ENCODE results near the gene NMT2.
"Not testable (repeated sequence)": the region's sequence is repeated elsewhere in the genome, so short reads cannot be mapped to it uniquely, and the experiment has no call there.

The NMT2 gene

DNA sequence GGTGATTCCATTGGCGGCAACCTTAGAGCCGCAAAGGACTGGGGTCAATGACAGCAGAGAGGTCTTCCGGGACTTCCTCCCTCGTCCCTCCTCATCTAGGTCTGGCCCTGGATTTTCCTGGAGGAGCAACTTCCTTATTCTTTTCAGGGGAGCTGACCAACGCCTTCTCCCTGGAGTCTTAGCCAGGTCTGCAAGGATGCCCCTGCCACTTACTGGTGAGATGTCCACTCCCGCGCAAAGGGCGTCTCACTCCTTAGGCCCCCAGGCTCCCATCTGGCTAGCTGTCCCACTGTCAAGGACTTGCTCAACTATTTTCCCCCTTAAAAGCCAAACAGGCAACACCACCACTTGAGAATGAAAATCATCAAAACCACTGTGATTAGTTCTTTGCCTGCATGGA is 42.0 kb upstream of the NMT2 start:
- Histone ChIP-seq H3K27ac (no peak overlapping the region), H3K36me3 (peaks cover 0 to 12% (median 10%) of the 10 kb centered on the region in 3 donors), H3K4me1 (no peaks in the 10 kb centered on the region), H3K9me3 (no peaks in the 10 kb centered on the region), H3K27me3 (no peaks in the 10 kb centered on the region), H3K4me3 (no peak overlapping the region)
- DNase-seq, result no peak
- TF ChIP-seq, protein P1, sequence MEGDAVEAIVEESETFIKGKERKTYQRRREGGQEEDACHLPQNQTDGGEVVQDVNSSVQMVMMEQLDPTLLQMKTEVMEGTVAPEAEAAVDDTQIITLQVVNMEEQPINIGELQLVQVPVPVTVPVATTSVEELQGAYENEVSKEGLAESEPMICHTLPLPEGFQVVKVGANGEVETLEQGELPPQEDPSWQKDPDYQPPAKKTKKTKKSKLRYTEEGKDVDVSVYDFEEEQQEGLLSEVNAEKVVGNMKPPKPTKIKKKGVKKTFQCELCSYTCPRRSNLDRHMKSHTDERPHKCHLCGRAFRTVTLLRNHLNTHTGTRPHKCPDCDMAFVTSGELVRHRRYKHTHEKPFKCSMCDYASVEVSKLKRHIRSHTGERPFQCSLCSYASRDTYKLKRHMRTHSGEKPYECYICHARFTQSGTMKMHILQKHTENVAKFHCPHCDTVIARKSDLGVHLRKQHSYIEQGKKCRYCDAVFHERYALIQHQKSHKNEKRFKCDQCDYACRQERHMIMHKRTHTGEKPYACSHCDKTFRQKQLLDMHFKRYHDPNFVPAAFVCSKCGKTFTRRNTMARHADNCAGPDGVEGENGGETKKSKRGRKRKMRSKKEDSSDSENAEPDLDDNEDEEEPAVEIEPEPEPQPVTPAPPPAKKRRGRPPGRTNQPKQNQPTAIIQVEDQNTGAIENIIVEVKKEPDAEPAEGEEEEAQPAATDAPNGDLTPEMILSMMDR (IDR thresholded peaks at IDR 0.05), result no peak
- intact Hi-C loops (cut with DNase I; ENCODE audit: low total_unique reads), result loop anchor here (10.0 kb wide), 1 partner anchor 164 kb away; the partner anchor contains the start of gene FAM171A1

DNA sequence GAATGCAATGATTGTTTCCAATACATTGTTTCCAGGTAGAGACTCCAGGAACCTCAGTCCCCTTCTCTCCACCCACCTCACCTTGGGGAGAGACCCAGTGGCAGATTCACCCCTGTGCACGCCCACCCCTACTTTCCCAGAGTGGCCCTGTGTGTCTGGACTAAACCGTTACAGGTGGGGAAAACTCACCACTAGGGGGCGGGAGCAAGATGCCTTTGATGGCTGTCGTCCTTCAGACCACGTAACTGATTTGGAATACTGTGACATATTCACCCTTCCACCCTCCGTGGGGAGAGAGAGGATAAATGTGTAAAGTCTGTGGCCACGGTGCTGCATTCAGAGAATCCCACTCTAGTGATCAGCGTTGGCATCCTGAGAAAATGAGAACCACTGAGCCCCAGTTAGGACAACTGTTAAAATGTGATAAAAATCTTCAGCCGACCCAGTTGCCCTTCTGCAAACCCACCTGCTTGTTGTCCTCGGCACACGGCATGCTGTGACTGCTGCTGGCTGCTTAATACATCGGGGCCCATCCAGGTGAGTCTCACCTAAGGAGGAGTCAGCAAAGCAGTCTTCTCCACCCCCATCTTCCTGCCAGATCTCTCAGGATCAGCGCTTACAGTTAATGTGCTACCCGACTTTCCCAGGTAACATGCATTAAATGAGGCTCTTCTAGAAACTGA is 41.5 kb upstream of the NMT2 start:
- TF ChIP-seq, protein P1 (IDR thresholded peaks at IDR 0.05), result peak; percentile 74 to 82
- DNase-seq, result peak; percentile 79 to 82
- intact Hi-C loops (cut with DNase I; ENCODE audit: low total_unique reads), result loop anchor here (10.0 kb wide), 1 partner anchor 165 kb away; the partner anchor contains the start of gene FAM171A1
- no peaks in the 10 kb centered on the region for H3K27me3 ChIP-seq
- H3K9me3 ChIP-seq, result no peaks in the 10 kb centered on the region
- no peaks in the 10 kb centered on the region for H3K4me1 ChIP-seq
- no peak overlapping the region for H3K27ac ChIP-seq
- peaks cover 0 to 12% (median 10%) of the 10 kb centered on the region in 3 donors for H3K36me3 ChIP-seq
- H3K4me3 ChIP-seq, result no peak overlapping the region

DNA sequence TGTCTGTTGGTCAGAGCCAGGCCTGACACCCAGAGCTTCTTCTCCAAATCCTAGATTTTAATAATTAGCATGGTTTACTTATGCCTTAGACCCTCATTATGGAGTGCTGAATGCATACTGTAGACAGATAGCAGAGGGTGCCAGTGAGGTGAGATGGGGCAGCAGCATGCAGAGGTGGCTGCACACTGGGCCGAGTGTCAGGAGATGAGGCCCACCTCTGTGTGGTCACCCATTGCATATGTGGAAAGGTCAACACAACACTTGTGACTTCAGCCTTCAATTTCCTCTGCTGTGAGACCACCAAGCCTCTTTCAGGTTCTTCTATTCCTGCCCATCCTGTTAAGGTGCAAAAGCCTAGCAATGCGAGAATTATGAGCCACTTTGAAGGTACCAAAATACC is 39.7 kb upstream of the NMT2 start:
- Histone ChIP-seq H3K9me3 (no peaks in the 10 kb centered on the region), H3K4me1 (no peaks in the 10 kb centered on the region), H3K36me3 (peaks cover 0 to under 1% (median 0%) of the 10 kb centered on the region in 3 donors), H3K27me3 (no peaks in the 10 kb centered on the region), H3K27ac (no peak overlapping the region), H3K4me3 (no peak overlapping the region)
- DNase-seq, result no peak
- TF ChIP-seq, protein P1 (IDR thresholded peaks at IDR 0.05), result no peak
- intact Hi-C loops (cut with DNase I; ENCODE audit: low total_unique reads), result no loop called here

DNA sequence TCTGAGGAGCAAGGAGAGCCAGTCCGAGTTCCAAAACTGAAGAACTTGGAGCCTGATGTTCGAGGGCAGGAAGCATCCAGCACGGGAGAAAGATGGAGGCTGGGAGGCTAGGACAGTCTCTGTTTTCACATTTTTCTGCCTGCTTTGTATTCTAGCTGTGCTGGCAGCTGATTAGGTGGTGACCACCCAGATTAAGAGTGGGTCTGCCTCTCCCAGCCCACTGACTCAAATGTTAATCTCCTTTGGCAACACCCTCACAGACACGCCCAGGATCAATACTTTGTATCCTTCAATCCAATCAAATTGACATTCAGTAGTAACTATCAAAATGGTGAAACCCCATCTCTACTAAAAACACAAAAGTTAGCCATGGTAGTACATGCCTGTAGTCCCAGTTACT is 38.9 kb upstream of the NMT2 start:
- intact Hi-C loops (cut with DNase I; ENCODE audit: low total_unique reads); H3K4me3 ChIP-seq; DNase-seq; H3K4me1 ChIP-seq; H3K27ac ChIP-seq; H3K9me3 ChIP-seq; H3K36me3 ChIP-seq; H3K27me3 ChIP-seq: not testable (repeated sequence)

DNA sequence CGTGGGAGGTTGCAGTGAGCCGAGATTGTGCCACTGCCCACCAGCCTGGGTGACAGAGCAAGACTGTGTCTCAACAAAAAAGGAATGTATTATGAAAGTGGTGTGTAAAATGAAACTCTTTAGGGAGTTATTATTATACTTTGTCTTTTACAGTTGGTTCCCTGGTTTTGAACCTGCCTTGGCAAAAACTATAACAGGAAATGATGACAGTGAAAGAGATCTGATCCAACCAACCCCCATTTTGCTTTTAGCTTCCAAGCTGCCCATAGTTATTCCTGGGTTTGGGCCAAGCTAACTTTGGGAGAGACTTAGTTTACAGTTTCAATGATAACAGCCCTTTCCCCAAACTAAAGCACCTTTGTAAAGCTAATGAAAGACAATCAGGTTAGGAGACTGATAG is 34.1 kb upstream of the NMT2 start:
- intact Hi-C loops (cut with DNase I; ENCODE audit: low total_unique reads), result no loop called here
- no peak for DNase-seq
- Histone ChIP-seq H3K4me3 (no peak overlapping the region), H3K36me3 (no peaks in the 10 kb centered on the region), H3K27ac (no peak overlapping the region), H3K4me1 (no peaks in the 10 kb centered on the region), H3K9me3 (no peaks in the 10 kb centered on the region), H3K27me3 (no peaks in the 10 kb centered on the region)
- TF ChIP-seq, protein P1 (IDR thresholded peaks at IDR 0.05), result no peak

DNA sequence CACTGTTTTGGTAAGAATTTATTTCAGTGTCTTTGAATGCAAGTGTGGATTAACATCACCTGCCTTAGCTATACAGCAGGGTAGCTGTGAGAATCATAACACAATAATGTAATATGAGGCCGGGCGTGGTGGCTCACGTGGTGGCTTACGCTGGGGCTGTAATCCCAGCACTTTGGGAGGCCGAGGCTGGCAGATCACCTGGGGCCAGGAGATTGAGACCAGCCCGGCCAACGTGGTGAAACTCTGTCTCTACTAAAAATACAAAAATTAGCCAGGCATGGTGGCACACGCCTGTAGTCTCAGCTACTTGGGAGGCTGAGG is 33.8 kb upstream of the NMT2 start:
- DNase-seq; H3K27me3 ChIP-seq; H3K9me3 ChIP-seq; H3K27ac ChIP-seq; intact Hi-C loops (cut with DNase I; ENCODE audit: low total_unique reads); H3K4me3 ChIP-seq; H3K36me3 ChIP-seq; H3K4me1 ChIP-seq: not testable (repeated sequence)
